ENCODE measurements around the gene ARRB1. TPM values are rescaled to one million over a fixed set of nuclear protein-coding genes. Genes with fewer than 3 reads are reported as not detected.

ARRB1 gene
- polyA plus RNA-seq, 1 of the 3 experiments (the other 2 are of a cell fraction): 7.0 TPM

DNA sequence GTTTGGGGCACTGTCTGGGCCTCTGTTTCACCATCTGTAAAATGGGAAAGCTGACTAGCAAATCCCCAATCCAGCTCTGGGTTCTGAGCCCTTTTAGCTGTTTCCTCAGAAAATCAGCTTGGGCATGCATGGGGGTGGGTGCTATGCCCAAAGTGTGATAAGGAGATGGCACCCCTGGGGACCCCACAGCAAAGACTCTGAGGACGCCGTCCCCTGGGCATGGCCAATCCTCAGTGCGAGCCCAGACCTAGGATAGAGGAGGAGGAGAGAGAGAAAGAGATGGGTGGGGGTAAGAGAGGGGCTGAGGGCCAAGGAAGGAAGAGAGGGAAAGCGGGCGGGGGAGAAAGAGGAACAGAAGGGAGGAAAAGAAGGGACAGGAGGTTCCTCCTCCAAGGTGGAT, 79.1 kb downstream of the ARRB1 start:
- 93% methylated on average over 5 of the region's 5 CpGs for WGBS (ENCODE audit: low lambda C conversion rate)
- ChIA-PET CTCF (interaction anchor here (0.8 to 27.4 kb wide), 10 partner anchors 8 to 260 kb away, joined by 3 to 701 read pairs (median 10); no protein-coding TSS in a partner anchor), POLR2A (interaction anchor here (0.7 kb wide), 1 partner anchor 38 kb away, joined by 3 read pairs; no protein-coding TSS in a partner anchor)

DNA sequence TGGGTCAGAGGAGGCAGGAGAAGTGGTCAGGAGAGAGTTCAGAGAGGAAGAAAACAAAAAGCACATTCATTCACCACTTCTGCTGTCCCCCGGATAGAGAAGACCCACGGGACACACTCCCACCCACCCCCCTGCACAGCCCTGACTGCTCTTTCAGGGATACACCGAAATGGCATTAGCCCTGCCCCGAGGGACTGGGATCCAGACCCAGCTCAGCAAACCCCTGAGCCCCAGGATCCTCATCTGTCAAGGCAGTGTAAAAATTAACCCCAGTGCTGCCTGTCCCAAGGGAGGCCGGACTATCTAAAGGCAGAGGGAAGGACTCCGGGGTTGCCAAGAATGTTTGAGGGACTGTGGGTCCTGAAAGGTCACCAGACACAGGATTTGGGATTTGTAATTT, 79.7 kb downstream of the ARRB1 start:
- ChIA-PET CTCF (interaction anchor here (0.5 to 27.4 kb wide), 14 partner anchors 8 to 341 kb away, joined by 3 to 701 read pairs (median 4); no protein-coding TSS in a partner anchor), POLR2A (interaction anchor here (0.6 to 0.7 kb wide), 2 partner anchors 39 to 113 kb away, joined by 3 to 4 read pairs; no protein-coding TSS in a partner anchor)
- Histone ChIP-seq H3K9me2 (no peaks in the 10 kb centered on the region), H3K4me3 (ENCODE audit: low read depth in 2 of 2, low read length in 1 of 2) (no peak overlapping the region), H3K79me2 (ENCODE audit: insufficient read depth) (no peaks in the 10 kb centered on the region), H2AFZ (ENCODE audit: low read depth) (no peak overlapping the region), H4K20me1 (ENCODE audit: insufficient read depth) (no peaks in the 10 kb centered on the region), H3K4me2 (no peak overlapping the region), H3K4me1 (ENCODE audit: control insufficient read depth in 1 of 2, insufficient read depth in 2 of 2, low read depth in 1 of 2, low read length in 1 of 2) (peaks cover 0 to 3% of the 10 kb centered on the region in 2 experiments; a peak in 1 of 4 replicates), H3K36me3 (replicated peaks in 1 of 2; ENCODE audit: control insufficient read depth in 1 of 2, insufficient read depth in 2 of 2, low read length in 1 of 2) (no peaks in the 10 kb centered on the region), H3K27ac (ENCODE audit: low read depth in 2 of 2, low read length in 1 of 2) (no peak overlapping the region), H3K27me3 (ENCODE audit: insufficient read depth) (no peaks in the 10 kb centered on the region), H3K9me3 (no peaks in the 10 kb centered on the region), H3K9ac (no peak overlapping the region), H3F3A (replicated peaks; ENCODE audit: insufficient read depth) (peaks cover 3% of the 10 kb centered on the region)
- no peak for TF ChIP-seq GATA2 (CRISPR knock-in tag; IDR thresholded peaks at IDR 0.05)
- TF ChIP-seq, protein P1, sequence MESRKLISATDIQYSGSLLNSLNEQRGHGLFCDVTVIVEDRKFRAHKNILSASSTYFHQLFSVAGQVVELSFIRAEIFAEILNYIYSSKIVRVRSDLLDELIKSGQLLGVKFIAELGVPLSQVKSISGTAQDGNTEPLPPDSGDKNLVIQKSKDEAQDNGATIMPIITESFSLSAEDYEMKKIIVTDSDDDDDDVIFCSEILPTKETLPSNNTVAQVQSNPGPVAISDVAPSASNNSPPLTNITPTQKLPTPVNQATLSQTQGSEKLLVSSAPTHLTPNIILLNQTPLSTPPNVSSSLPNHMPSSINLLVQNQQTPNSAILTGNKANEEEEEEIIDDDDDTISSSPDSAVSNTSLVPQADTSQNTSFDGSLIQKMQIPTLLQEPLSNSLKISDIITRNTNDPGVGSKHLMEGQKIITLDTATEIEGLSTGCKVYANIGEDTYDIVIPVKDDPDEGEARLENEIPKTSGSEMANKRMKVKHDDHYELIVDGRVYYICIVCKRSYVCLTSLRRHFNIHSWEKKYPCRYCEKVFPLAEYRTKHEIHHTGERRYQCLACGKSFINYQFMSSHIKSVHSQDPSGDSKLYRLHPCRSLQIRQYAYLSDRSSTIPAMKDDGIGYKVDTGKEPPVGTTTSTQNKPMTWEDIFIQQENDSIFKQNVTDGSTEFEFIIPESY (IDR thresholded peaks at IDR 0.05; ENCODE audit: borderline replicate concordance, low read depth): no peak
- TF ChIP-seq POLR2AphosphoS5 (IDR thresholded peaks at IDR 0.05; ENCODE audit: low read depth, low read length): no peak
- TF ChIP-seq MEF2A (IDR thresholded peaks at IDR 0.05; ENCODE audit: borderline replicate concordance, low read depth): no peak
- no peak for TF ChIP-seq ELF1 (IDR thresholded peaks at IDR 0.05)
- TF ChIP-seq RAD21 (IDR thresholded peaks at IDR 0.05; ENCODE audit: low read length): no peak
- TF ChIP-seq, protein P2, sequence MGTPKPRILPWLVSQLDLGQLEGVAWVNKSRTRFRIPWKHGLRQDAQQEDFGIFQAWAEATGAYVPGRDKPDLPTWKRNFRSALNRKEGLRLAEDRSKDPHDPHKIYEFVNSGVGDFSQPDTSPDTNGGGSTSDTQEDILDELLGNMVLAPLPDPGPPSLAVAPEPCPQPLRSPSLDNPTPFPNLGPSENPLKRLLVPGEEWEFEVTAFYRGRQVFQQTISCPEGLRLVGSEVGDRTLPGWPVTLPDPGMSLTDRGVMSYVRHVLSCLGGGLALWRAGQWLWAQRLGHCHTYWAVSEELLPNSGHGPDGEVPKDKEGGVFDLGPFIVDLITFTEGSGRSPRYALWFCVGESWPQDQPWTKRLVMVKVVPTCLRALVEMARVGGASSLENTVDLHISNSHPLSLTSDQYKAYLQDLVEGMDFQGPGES (IDR thresholded peaks at IDR 0.05; ENCODE audit: low read depth, low read length): no peak
- TF ChIP-seq, protein P3, sequence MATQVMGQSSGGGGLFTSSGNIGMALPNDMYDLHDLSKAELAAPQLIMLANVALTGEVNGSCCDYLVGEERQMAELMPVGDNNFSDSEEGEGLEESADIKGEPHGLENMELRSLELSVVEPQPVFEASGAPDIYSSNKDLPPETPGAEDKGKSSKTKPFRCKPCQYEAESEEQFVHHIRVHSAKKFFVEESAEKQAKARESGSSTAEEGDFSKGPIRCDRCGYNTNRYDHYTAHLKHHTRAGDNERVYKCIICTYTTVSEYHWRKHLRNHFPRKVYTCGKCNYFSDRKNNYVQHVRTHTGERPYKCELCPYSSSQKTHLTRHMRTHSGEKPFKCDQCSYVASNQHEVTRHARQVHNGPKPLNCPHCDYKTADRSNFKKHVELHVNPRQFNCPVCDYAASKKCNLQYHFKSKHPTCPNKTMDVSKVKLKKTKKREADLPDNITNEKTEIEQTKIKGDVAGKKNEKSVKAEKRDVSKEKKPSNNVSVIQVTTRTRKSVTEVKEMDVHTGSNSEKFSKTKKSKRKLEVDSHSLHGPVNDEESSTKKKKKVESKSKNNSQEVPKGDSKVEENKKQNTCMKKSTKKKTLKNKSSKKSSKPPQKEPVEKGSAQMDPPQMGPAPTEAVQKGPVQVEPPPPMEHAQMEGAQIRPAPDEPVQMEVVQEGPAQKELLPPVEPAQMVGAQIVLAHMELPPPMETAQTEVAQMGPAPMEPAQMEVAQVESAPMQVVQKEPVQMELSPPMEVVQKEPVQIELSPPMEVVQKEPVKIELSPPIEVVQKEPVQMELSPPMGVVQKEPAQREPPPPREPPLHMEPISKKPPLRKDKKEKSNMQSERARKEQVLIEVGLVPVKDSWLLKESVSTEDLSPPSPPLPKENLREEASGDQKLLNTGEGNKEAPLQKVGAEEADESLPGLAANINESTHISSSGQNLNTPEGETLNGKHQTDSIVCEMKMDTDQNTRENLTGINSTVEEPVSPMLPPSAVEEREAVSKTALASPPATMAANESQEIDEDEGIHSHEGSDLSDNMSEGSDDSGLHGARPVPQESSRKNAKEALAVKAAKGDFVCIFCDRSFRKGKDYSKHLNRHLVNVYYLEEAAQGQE (IDR thresholded peaks at IDR 0.05; ENCODE audit: low read depth, low read length): no peak
- TF ChIP-seq RXRA (IDR thresholded peaks at IDR 0.05; ENCODE audit: borderline replicate concordance, low read depth): no peak
- TF ChIP-seq, protein P4, sequence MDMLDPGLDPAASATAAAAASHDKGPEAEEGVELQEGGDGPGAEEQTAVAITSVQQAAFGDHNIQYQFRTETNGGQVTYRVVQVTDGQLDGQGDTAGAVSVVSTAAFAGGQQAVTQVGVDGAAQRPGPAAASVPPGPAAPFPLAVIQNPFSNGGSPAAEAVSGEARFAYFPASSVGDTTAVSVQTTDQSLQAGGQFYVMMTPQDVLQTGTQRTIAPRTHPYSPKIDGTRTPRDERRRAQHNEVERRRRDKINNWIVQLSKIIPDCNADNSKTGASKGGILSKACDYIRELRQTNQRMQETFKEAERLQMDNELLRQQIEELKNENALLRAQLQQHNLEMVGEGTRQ (IDR thresholded peaks at IDR 0.05; ENCODE audit: borderline replicate concordance, low read depth, low read length): no peak
- no peak for TF ChIP-seq RFX5 (IDR thresholded peaks at IDR 0.05; ENCODE audit: low read length)
- TF ChIP-seq, protein P5, sequence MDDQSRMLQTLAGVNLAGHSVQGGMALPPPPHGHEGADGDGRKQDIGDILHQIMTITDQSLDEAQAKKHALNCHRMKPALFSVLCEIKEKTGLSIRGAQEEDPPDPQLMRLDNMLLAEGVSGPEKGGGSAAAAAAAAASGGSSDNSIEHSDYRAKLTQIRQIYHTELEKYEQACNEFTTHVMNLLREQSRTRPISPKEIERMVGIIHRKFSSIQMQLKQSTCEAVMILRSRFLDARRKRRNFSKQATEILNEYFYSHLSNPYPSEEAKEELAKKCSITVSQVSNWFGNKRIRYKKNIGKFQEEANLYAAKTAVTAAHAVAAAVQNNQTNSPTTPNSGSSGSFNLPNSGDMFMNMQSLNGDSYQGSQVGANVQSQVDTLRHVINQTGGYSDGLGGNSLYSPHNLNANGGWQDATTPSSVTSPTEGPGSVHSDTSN (IDR thresholded peaks at IDR 0.05): no peak
- no peak for TF ChIP-seq EZH2phosphoT487 (IDR thresholded peaks at IDR 0.05; ENCODE audit: borderline replicate concordance, low read depth)
- no peak for TF ChIP-seq RCOR1 (IDR thresholded peaks at IDR 0.05; ENCODE audit: low read length)
- no peak for TF ChIP-seq JUND (IDR thresholded peaks at IDR 0.05)
- TF ChIP-seq TEAD4 (IDR thresholded peaks at IDR 0.05; ENCODE audit: borderline replicate concordance, insufficient read depth): no peak
- TF ChIP-seq NRF1 (IDR thresholded peaks at IDR 0.05; ENCODE audit: low read depth, low read length): no peak
- no peak for TF ChIP-seq TCF12 (IDR thresholded peaks at IDR 0.05)
- DNase-seq: no peak
- WGBS (ENCODE audit: low lambda C conversion rate): 71% methylated on average over 6 of the region's 6 CpGs

More for the DNA sequence above, 79.1 kb downstream of the ARRB1 start:
- H3F3A ChIP-seq (replicated peaks; ENCODE audit: insufficient read depth): peaks cover 3% of the 10 kb centered on the region
- H3K9me3 ChIP-seq: no peaks in the 10 kb centered on the region
- H3K4me1 ChIP-seq (ENCODE audit: control insufficient read depth in 1 of 2, insufficient read depth in 2 of 2, low read depth in 1 of 2, low read length in 1 of 2): peaks cover 0 to 2% of the 10 kb centered on the region in 2 experiments; a peak in 1 of 4 replicates
- H3K79me2 ChIP-seq (ENCODE audit: insufficient read depth): no peaks in the 10 kb centered on the region
- H3K27me3 ChIP-seq (ENCODE audit: insufficient read depth): no peaks in the 10 kb centered on the region
- no peak overlapping the region for H3K9ac ChIP-seq
- no peak overlapping the region for H2AFZ ChIP-seq (ENCODE audit: low read depth)
- H3K4me2 ChIP-seq: no peak overlapping the region
- no peak overlapping the region for H3K4me3 ChIP-seq (ENCODE audit: low read depth in 2 of 2, low read length in 1 of 2)
- no peaks in the 10 kb centered on the region for H4K20me1 ChIP-seq (ENCODE audit: insufficient read depth)
- peaks cover 0 to 2% of the 10 kb centered on the region in 2 experiments for H3K36me3 ChIP-seq (replicated peaks in 1 of 2; ENCODE audit: control insufficient read depth in 1 of 2, insufficient read depth in 2 of 2, low read length in 1 of 2)
- no peak overlapping the region for H3K27ac ChIP-seq (ENCODE audit: low read depth in 2 of 2, low read length in 1 of 2)
- TF ChIP-seq SMC3 (IDR thresholded peaks at IDR 0.05; ENCODE audit: low read depth, low read length): no peak
- no peak for DNase-seq
- no peaks in the 10 kb centered on the region for H3K9me2 ChIP-seq

Measured in SK-N-SH (cell line).